Putamen (tissue), 1 donor: ENCODE measurements around the gene HHIPL1.

Source experiments
- DNase-seq: peaks from one replicate; pipeline ENCODE4 v3.0.0-alpha.2; 2016; ENCODE audit warnings: low spot score

HHIPL1 gene

GRCh38 chr14:99611646-99612045 lies 33.3 kb upstream of the HHIPL1 start:
- no peak for DNase-seq

GRCh38 chr14:99612071-99612737 lies 32.7 kb upstream of the HHIPL1 start:
- no peak for DNase-seq

- DNase-seq, result no peak
These were observed 32.1 kb upstream of the HHIPL1 start for GRCh38 chr14:99612738-99613330.

DNA sequence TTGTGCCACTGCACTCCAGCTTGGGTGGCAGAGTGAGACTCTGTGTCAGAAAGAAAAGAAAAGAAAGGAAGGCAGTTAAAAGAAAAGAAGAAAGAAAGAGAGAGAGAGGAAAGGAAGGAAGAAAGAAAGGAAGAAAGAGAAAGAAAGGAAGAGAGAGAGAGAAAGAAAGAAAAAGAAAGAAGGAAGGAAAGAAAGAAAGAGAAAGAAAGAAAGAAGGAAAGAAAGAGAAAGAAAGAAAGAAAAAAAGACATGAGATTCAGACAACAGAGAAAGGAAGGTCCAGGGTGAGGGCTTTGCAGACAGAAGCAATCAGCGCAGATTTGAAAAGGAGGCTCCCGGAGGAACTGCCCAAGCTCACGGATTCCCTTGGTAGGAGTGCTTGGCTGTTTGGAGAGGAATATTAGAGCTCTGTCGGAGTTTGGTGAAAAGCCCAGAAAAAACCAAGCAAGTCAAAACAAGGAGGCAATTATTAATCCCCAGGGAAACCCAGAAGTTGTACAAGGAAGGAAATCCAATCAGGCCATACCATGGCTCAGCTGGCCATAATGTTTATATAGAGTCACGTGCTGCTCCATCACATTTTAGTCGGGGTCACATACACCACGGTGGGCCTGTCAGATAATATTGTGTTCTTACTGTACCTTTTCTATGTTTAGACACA lies 29.3 kb upstream of the HHIPL1 start:
- no peak for DNase-seq

DNA sequence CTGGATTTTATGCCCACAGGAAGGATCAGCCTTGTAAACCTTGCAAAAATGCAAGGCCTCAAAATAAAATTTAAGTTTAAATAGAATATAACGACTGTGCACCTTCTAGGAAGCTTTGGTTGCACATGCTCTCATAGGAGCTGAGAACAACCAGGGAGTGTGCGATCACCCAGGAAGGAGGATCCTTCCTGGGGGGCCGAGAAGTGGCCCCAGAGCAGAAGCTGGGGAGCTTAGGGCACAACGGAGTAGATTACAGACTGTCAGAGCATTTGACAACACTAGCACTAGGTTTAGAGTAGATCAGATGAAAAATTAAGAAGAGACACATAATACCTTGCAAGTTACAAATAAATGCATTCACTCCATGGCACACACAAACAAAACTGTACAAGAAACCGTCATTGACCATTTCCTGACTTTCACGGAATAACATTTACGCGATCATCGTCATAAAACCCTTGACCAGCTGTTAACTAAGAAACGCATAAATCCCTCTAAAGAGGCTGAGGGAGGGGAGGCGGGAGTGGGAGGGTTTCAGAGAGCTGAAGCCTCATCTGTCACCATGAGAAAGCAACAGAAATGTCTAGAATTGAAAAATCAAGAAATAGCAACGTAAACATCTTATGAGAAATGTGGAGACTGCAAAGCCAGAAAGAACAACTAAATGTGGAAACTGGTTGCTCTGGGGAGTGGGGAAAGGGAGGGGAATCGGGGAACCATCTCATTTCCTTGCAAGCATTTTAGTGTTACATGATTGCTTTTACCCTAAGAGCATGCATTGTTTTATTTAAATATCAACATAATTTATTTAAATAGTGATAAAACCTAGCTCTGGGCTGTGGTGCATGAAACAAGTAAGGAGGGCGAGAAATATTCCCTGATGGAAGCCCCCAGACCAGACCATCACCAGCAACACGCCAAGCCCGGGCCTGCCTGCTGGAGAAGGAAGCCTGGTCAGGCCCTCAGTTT lies 27.8 kb upstream of the HHIPL1 start:
- DNase-seq, result no peak

DNA sequence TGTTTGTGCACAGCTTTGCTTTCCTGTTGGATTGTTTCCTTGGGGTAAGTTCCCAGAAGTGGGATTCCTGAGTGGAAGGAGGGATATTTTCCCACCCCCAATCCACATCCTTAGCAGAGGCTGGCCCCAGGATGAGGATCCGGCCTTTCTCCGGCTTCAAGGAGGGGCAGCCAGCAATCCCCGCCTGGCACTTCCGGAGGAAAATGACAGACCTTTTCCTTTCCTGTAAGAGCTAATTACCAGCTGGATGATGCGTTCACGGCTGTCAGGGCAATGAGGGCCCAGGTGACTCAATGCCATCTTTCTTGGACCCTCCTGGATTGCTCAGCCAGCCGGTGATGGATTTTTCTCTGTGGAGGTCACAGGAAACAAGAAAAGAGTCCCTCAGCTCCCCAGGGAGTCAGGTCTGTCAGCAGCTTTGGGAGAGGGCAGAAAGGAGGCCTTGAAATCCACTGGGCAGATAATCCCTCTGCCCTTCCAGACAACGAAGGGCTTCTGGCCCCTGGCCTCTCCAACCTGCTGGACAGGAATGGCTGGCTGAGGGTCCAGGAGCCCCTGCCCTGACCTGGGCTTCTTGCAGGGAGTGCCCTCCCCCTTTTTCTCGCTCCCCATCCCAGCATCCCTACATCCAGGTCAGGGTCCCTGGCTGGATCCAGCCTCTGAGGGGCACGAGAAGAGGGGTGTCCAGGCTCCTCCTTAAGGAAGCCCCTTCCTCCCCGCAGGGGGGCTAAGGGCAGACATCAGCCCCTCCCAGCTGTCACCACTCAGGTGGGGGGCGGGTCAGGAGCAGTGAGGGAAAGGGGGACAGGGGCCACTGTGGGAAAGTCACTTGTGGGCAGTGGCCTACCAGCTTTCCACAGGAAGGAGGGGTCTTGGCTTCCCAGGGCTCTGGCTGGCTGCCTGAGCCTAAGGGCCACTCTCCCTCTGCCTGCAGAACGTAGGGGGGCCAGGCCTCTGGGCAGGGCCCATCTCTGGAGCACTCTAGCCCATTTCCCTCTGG lies 24.8 kb upstream of the HHIPL1 start:
- no peak for DNase-seq

GRCh38 chr14:99621948-99622347 lies 23.0 kb upstream of the HHIPL1 start:
- no peak for DNase-seq

- no peak for DNase-seq
These were observed 20.9 kb upstream of the HHIPL1 start for GRCh38 chr14:99624024-99624423.

DNA sequence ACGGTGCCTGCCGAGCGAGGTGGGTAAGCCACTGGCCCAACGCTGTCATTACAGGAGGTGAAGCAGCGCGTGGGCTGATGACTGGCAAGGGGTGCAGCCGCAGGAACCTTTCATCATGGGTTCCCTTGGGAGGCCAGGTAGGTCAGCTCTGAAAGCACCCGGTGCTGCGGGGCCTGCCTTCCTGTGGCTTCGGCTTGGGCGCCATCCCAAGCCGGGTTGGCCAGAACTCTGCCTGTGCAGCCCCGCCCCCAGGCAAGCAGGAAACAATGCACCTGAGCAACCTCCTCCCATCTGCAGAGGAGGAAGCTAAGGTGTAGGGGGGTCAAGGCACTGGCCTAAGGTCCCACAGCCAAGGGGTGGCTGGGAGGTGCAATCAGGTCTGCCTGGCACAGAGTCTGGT lies 20.0 kb upstream of the HHIPL1 start:
- no peak for DNase-seq

- no peak for DNase-seq
These were observed 19.5 kb upstream of the HHIPL1 start for GRCh38 chr14:99625476-99625875.

- DNase-seq, result no peak
These were observed 18.8 kb upstream of the HHIPL1 start for GRCh38 chr14:99626041-99626648.

DNA sequence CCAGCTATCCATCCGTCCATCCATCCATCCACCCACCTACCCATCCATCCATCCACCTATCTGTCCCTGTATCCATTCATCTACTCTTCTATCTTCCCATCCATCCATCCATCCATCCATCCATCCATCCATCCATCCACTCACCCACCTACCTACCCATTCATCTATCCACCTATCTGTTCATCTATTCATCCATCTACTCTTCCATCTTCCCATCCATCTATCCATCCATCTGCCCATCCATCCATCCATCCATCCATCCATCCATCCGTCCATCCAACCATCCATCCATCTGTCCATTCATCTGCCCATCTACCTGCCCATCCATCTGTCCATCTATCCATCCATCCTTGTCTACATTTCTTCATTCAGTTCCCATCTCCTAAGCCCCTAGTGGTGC lies 17.8 kb upstream of the HHIPL1 start:
- DNase-seq, result no peak

DNA sequence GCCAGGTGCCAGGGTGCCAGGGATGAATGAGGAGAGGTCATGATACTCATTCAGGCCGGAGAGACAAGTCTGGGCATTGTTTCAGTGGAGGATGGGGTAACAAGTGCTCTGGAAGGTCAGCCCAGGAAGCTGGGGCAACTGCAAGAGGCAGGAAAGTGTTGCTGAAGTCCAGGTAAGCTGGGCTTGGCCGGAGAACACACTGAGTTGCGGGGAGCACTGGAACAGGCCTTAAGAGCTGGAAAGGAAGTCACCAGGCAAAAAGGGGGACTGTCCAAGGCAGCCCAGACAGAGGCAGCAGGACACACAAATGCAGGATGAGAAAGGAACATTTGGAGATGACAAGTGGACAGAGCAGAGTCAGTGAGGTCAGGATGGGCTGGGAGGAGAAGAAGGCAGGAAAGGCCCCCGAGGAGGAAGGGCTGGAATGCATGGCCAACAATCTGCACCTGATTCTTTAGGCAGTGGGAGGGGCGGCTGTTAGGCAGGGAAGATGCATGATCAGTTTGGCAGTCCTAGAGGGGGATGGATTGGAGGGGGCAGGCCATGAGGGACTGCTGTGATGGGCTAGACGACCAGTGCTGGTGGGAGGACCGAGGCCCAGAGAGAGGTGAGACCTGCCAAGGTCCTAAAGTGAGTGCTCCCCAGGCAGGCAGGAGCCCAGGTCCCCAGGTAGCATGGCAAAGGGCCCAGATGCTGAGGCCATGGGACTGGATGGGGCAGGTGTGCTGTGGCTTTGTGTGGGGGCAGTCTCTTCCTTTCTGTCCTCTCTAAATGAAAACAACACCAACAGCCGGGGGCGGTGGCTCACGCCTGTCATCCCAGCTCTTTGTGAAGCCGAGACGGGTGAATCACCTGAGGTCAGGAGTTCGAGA lies 17.2 kb upstream of the HHIPL1 start:
- no peak for DNase-seq

- peak; percentile 40 for DNase-seq
These were observed 15.9 kb upstream of the HHIPL1 start for GRCh38 chr14:99628887-99629618.

DNA sequence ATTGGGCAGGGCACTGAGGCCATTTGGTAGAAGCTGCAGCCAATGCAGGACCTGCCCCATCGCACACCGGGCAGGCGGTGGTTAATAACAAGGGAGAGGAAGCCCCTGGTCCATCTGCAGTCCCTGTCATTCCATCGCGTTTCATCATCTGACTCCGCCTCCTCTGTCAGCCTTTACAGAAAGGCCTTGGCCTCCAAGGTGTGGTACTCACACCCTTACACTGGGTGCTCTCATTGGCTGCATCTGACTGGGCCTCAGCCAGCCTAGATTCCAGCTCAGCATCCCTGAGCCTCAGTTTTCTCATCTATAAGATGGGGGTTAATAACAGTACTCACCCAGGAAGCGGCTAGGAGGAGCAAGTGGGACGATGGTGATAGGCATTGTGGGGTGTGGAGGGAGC lies 14.7 kb upstream of the HHIPL1 start:
- DNase-seq, result no peak

DNA sequence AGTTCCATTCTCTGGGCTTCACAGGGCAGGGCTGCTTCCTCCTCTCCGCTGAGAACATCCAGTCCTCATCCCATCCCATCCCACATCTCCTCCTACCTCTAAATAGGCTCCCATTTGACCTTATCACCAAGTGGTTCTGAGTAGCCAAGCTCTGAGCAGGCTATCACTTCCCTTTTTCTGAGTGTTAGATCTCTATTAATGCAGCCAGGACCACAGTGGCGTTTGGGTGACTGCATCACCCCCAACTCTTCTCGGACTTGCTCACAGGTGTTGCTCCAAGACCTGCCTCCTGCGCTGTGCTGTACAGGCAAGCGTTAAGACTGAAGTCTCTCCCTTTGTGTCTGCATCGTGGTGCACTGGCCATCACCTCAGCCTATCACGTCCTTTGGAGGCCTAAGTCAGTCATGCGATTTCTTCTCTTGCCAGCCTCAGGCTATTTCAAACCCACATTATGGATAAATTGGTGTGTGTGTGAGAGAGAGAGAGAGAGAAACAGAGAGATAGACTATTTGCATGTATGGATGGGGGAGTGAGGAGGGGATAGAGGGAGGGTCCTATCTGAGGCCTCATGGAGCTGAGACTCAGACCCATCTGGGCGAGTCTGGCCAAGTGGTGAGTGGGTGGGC lies 12.4 kb upstream of the HHIPL1 start:
- DNase-seq, result no peak

DNA sequence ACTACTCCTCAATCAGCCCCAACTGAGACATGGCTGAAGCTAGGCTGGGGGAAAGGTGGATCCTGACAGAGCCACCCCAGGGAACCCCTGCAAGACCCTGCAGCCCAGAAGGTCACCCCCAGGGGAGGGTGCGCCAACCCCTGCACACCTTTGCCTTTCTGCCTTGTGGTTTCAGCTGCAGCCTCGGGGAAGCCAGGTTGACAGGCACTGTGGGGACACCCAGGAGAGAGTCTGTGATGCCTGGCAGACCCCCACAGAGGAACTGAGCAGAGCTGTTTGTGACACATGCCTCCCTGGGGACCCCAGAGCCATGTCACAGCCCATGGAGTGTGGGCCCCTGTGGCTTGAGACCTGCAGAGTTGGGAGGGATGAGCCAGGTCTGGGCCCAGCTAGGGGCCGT lies 11.8 kb upstream of the HHIPL1 start:
- no peak for DNase-seq

DNA sequence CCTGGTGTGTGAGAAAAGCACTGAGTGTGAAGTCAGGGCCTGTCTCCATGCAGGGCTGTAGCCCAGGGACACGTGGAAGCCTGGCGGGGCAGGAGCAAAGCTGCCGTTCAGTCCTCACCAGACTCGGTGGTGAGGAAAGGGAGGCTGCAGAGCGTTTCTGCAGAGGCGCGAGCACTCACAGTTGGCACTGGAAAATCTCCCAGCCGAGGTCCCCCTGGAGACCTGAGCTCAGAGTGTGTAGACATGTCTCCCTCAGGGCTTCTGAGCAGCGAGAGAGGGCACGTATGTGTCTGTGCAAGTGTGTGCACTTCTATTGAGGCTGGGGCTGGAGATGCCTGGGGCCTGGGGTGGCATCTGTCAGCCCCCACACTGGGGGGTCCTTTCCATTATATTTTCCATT lies 11.0 kb upstream of the HHIPL1 start:
- no peak for DNase-seq

- no peak for DNase-seq
These were observed 10.5 kb upstream of the HHIPL1 start for GRCh38 chr14:99634443-99634842.
